ENCODE measurements around the gene OR52E8.

The OR52E8 gene

GRCh38 chr11:5857590-5857989 is at the start of gene OR52E8:
Gene OR52E8 (minus strand): TSS chr11:5857690. CDS start chr11:5857690, 0 bp downstream.
- Histone ChIP-seq H3K4me1 (ENCODE audit: insufficient read depth, low read length) (no peaks in the 10 kb centered on the region), H4K20me1 (ENCODE audit: insufficient read depth, low read length) (no peaks in the 10 kb centered on the region), H3K27ac (ENCODE audit: low read length) (no peak within 1 kb of the TSS), H3K27me3 (ENCODE audit: insufficient read depth, low read length, poor library complexity) (no peaks in the 10 kb centered on the region), H3K4me2 (ENCODE audit: insufficient read depth, low read length) (no peak within 1 kb of the TSS), H3K9me3 (ENCODE audit: insufficient read depth, low read length, severe bottlenecking) (no peaks in the 10 kb centered on the region), H3K36me3 (ENCODE audit: insufficient read depth, low read length) (no peaks in the 10 kb centered on the region), H3K9ac (ENCODE audit: low read depth, low read length) (no peak within 1 kb of the TSS), H2AFZ (ENCODE audit: low read depth, low read length) (no peak within 1 kb of the TSS), H3K4me3 (ENCODE audit: low read depth in 1 of 2, low read length in 2 of 2) (no peak within 1 kb of the TSS), H3K79me2 (ENCODE audit: insufficient read depth, low read length) (no peaks in the 10 kb centered on the region)
- no peak for ATAC-seq (ENCODE audit: insufficient read depth, low read depth)
- TF ChIP-seq CTCF (IDR thresholded peaks at IDR 0.05; ENCODE audit: borderline replicate concordance, extremely low read depth, low read length, poor library complexity, severe bottlenecking) (no peak), EZH2 (IDR thresholded peaks at IDR 0.05; ENCODE audit: borderline replicate concordance, low read depth, low read length, severe bottlenecking) (no peak)
- no peak for DNase-seq

DNA sequence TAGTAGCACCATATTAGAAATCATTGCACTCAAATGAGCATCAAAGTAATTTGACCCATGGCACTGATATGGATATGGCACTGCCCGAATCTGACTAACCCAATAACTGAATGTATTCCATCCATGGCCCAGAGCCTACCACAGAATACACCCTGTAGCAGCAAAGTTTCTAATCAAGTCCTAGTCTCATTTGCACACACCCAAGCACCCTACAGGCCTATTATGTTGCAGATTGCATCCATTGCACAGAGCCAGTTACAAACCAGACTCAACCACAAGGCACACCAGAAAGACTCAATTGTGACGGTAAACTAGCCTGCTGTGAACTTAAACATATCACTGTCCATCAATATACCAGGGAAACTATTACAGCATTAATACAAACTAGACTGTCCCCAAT is 42.0 kb upstream of the OR52E8 start:
- no peaks in the 10 kb centered on the region for H4K20me1 ChIP-seq (ENCODE audit: insufficient read depth, low read length)
- H3K9ac ChIP-seq (ENCODE audit: low read depth, low read length) = no peak overlapping the region
- H3K4me2 ChIP-seq (ENCODE audit: insufficient read depth, low read length) = no peak overlapping the region
- no peaks in the 10 kb centered on the region for H3K9me3 ChIP-seq (ENCODE audit: insufficient read depth, low read length, severe bottlenecking)
- no peak for DNase-seq
- no peaks in the 10 kb centered on the region for H3K79me2 ChIP-seq (ENCODE audit: insufficient read depth, low read length)
- no peaks in the 10 kb centered on the region for H3K36me3 ChIP-seq (ENCODE audit: insufficient read depth, low read length)
- H3K27me3 ChIP-seq (ENCODE audit: insufficient read depth, low read length, poor library complexity) = no peaks in the 10 kb centered on the region
- no peak overlapping the region for H2AFZ ChIP-seq (ENCODE audit: low read depth, low read length)
- no peak for TF ChIP-seq CTCF (IDR thresholded peaks at IDR 0.05; ENCODE audit: borderline replicate concordance, extremely low read depth, low read length, poor library complexity, severe bottlenecking)
- no peak for TF ChIP-seq EZH2 (IDR thresholded peaks at IDR 0.05; ENCODE audit: borderline replicate concordance, low read depth, low read length, severe bottlenecking)
- H3K27ac ChIP-seq (ENCODE audit: low read length) = no peak overlapping the region
- no peak for ATAC-seq (ENCODE audit: insufficient read depth, low read depth)
- H3K4me1 ChIP-seq (ENCODE audit: insufficient read depth, low read length) = no peaks in the 10 kb centered on the region
- H3K4me3 ChIP-seq (ENCODE audit: low read depth in 1 of 2, low read length in 2 of 2) = no peak overlapping the region

DNA sequence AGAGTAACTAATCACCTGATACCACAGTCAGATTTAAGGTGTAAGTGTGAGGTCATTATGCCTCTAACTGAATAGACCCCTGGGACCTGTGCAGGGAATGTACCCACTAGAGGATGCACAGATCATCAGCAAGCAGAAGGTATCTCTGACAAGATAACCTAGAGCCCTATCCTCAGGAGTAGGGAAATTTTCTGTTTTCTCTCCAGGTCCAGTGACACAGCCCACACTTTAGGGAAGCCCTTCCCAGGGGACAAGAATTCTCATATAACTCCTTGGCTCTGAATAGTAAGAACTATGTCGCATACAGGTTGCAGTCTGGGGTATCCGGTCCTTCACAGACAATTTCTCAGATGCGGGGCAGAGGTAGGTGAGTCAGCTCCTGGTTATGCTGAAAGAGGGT is 35.4 kb upstream of the OR52E8 start, which contains the start of gene OR52E5:
TSS of gene OR52E5 (plus strand) at position 301 of the 400 bp plus-strand sequence. CDS start 7,569 bp downstream, outside the sequence.
- no peak within 1 kb of the TSS for H2AFZ ChIP-seq (ENCODE audit: low read depth, low read length)
- DNase-seq = no peak
- no peak within 1 kb of the TSS for H3K4me3 ChIP-seq (ENCODE audit: low read depth in 1 of 2, low read length in 2 of 2)
- H3K4me1 ChIP-seq (ENCODE audit: insufficient read depth, low read length) = no peaks in the 10 kb centered on the region
- TF ChIP-seq CTCF (IDR thresholded peaks at IDR 0.05; ENCODE audit: borderline replicate concordance, extremely low read depth, low read length, poor library complexity, severe bottlenecking) (no peak), EZH2 (IDR thresholded peaks at IDR 0.05; ENCODE audit: borderline replicate concordance, low read depth, low read length, severe bottlenecking) (no peak)
- no peaks in the 10 kb centered on the region for H3K36me3 ChIP-seq (ENCODE audit: insufficient read depth, low read length)
- H4K20me1 ChIP-seq (ENCODE audit: insufficient read depth, low read length) = no peaks in the 10 kb centered on the region
- peaks cover 5% of the 10 kb centered on the region for H3K27me3 ChIP-seq (ENCODE audit: insufficient read depth, low read length, poor library complexity)
- no peak within 1 kb of the TSS for H3K9ac ChIP-seq (ENCODE audit: low read depth, low read length)
- ATAC-seq (ENCODE audit: insufficient read depth, low read depth) = no peak
- no peak within 1 kb of the TSS for H3K4me2 ChIP-seq (ENCODE audit: insufficient read depth, low read length)
- no peaks in the 10 kb centered on the region for H3K9me3 ChIP-seq (ENCODE audit: insufficient read depth, low read length, severe bottlenecking)
- H3K79me2 ChIP-seq (ENCODE audit: insufficient read depth, low read length) = no peaks in the 10 kb centered on the region
- H3K27ac ChIP-seq (ENCODE audit: low read length) = no peak within 1 kb of the TSS
